Transverse colon (tissue), 4 donors: Measurements from ENCODE around the gene EDAR. TPM values are rescaled to one million over a fixed set of nuclear protein-coding genes. Genes with fewer than 3 reads are reported as not detected.

Experiments used
- DNase-seq: peaks from one replicate; pipeline ENCODE4 v3.0.0-alpha.2; 2019
- H3K27ac ChIP-seq, 4 donors: fragments of 200-600 bp; sonication (generic); 2 replicates each; pipeline ENCODE4 v1.5.1; 2016 to 2018; ENCODE audit warnings: inconsistent platforms in 4 of 4
- H3K27me3 ChIP-seq: fragments of 200-600 bp; sonication (generic); 2 replicates; pipeline ENCODE4 v1.5.1; 2017; ENCODE audit warnings: inconsistent platforms
- H3K36me3 ChIP-seq, 4 donors: fragments of 200-600 bp; sonication (generic); 2 replicates each; pipeline ENCODE4 v1.5.1; 2017 to 2019; ENCODE audit warnings: inconsistent platforms in 4 of 4
- H3K4me1 ChIP-seq, 4 donors: fragments of 200-600 bp; sonication (generic); 2 replicates each; pipeline ENCODE4 v1.5.1; 2017 to 2020; ENCODE audit warnings: inconsistent platforms in 4 of 4
- H3K4me3 ChIP-seq, 4 donors: fragments of 200-600 bp; sonication (generic); 1 replicate in 1 of 4; 2 replicates in 3 of 4; pipeline versions ENCODE4 v1.5.1 to v1.6.1; 2017 to 2019; ENCODE audit warnings: inconsistent platforms in 4 of 4
- H3K9me3 ChIP-seq, 2 donors: fragments of 200-600 bp; sonication (generic); 2 replicates each; pipeline ENCODE4 v1.5.1; 2017 to 2019; ENCODE audit warnings: inconsistent platforms in 2 of 2
- EP300 ChIP-seq: sonication (generic); formaldehyde crosslinking; IDR thresholded peaks from one replicate; pipeline ENCODE4 v1.6.1; 2017; ENCODE audit warnings: antibody characterized with exemption, low read depth
- POLR2A ChIP-seq: fragments of 450-650 bp; IDR thresholded peaks from one replicate; pipeline ENCODE4 v1.6.1; 2016; ENCODE audit warnings: antibody characterized with exemption, mild to moderate bottlenecking, moderate library complexity
- POLR2AphosphoS5 ChIP-seq, 3 donors: sonication (generic); formaldehyde crosslinking; IDR thresholded peaks; one replicate each; pipeline ENCODE4 v1.6.1; 2016; ENCODE audit warnings: antibody characterized with exemption in 3 of 3
- WGBS, 2 donors: methylation state at CpG; one replicate each; pipeline ENCODE4 v1.1.5; 2018; ENCODE audit warnings: low coverage in 1 of 2; 5-methylcytosine and 5-hydroxymethylcytosine counted together
- in situ Hi-C, 4 donors: fragments of 200-750 bp; cut with MboI; loops; one replicate each; pipeline versions ENCODE4 v1.15.0 to v1.15.1; 2017; ENCODE audit warnings: low sequenced_read_pairs in 3 of 4, low pct_ligation_motif_present in 1 of 4, low pct_unique_long_range_greater_than_20kb in 1 of 4
- intact Hi-C: fragments of 100-400 bp; cut with DNase I; formaldehyde crosslinking; loops from one replicate; pipeline ENCODE4 v1.15.1; 2023; ENCODE audit warnings: low total_unique reads
- total RNA-seq, 4 donors: library from RNA; depleted of rRNA; stranded (reverse); fragments of >200 nt; gene quantifications; one replicate each; pipeline ENCODE4 v1.1.0, GENCODE V29; 2016
- TF ChIP-seq, protein P1 (sequence below), 5 experiments: fragments of 200-600 bp in 3 of 5; fragments of 450-650 bp in 2 of 5; sonication (generic) in 3 of 5; IDR thresholded peaks; 1 replicate in 2 of 5; 2 replicates in 3 of 5; pipeline ENCODE4 v1.5.1; 2016 to 2017; ENCODE audit warnings: antibody characterized with exemption in 5 of 5, inconsistent platforms in 3 of 5, mild to moderate bottlenecking in 2 of 5, moderate library complexity in 1 of 5

EDAR gene
- total RNA-seq, 4 donors from 2014 or later = 0.14 to 0.64 TPM; not detected in 2

DNA sequence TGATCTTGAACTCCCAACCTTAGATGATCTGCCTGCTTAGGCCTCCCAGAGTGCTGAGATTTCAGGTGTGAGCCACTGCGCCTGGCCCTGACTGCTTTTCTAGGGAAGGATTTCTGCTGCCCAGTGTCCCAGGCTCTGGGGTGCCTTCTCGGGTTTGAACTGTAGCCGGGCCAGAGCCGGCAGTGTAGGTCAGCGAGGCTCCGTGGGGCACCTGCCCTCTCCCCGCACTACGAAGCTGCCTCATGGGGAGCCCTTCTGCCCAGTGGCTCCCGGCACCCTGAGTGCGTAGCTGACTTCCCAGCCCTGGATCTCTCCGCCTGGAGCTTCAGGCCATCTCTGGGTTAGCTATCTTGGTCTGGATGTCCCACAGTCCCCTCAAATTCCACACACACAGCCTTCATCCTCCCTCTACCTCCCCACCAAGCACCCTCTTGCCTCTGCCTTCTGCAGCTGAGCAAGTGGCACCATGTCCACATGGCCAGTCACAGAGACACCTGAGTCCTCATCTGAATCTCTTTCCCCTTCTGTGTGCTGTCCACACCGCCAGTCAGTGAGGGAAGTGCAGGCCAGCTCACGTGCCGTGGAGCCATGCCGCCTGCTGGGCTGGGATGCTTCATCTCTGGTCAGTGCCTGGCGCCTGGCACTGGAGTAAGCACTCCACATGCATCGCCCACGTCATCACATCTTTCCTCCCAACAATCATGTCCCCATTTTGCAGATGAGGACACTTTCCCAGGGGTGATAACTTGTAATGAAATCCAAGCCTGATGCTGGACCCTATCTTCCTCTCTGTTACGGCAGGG lies 69.2 kb downstream of the EDAR start:
- H3K4me3 ChIP-seq = no peak overlapping the region
- WGBS, 2 donors = 85 to 100% methylated on average over 1 to 13 of the region's 19 CpGs
- H3K27ac ChIP-seq = no peak overlapping the region
- H3K4me1 ChIP-seq = peaks cover 9 to 24% (median 14%) of the 10 kb centered on the region in 4 donors
- H3K9me3 ChIP-seq = no peaks in the 10 kb centered on the region
- in situ Hi-C loops = no loop called here
- intact Hi-C loops = no loop called here
- TF ChIP-seq POLR2AphosphoS5 (IDR thresholded peaks at IDR 0.05) (no peak), POLR2A (no peak), EP300 (no peak)
- TF ChIP-seq, protein P1, sequence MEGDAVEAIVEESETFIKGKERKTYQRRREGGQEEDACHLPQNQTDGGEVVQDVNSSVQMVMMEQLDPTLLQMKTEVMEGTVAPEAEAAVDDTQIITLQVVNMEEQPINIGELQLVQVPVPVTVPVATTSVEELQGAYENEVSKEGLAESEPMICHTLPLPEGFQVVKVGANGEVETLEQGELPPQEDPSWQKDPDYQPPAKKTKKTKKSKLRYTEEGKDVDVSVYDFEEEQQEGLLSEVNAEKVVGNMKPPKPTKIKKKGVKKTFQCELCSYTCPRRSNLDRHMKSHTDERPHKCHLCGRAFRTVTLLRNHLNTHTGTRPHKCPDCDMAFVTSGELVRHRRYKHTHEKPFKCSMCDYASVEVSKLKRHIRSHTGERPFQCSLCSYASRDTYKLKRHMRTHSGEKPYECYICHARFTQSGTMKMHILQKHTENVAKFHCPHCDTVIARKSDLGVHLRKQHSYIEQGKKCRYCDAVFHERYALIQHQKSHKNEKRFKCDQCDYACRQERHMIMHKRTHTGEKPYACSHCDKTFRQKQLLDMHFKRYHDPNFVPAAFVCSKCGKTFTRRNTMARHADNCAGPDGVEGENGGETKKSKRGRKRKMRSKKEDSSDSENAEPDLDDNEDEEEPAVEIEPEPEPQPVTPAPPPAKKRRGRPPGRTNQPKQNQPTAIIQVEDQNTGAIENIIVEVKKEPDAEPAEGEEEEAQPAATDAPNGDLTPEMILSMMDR (IDR thresholded peaks at IDR 0.05) = no peak
- no peaks in the 10 kb centered on the region for H3K36me3 ChIP-seq
- peak; percentile 1 for DNase-seq
- H3K27me3 ChIP-seq = no peaks in the 10 kb centered on the region

- H3K36me3 ChIP-seq = no peaks in the 10 kb centered on the region
- no peak for DNase-seq
- H3K9me3 ChIP-seq = no peaks in the 10 kb centered on the region
- H3K4me3 ChIP-seq = no peak overlapping the region
- in situ Hi-C loops = no loop called here
- peaks cover 9 to 16% (median 13%) of the 10 kb centered on the region in 4 donors for H3K4me1 ChIP-seq
- no peak overlapping the region for H3K27ac ChIP-seq
- intact Hi-C loops = no loop called here
- no peak for TF ChIP-seq EP300
- no peak for TF ChIP-seq POLR2AphosphoS5 (IDR thresholded peaks at IDR 0.05)
- TF ChIP-seq, protein P1 (IDR thresholded peaks at IDR 0.05) = no peak
- no peak for TF ChIP-seq POLR2A
- no peaks in the 10 kb centered on the region for H3K27me3 ChIP-seq
- 85 to 96% methylated on average over 10 to 14 of the region's 14 CpGs for WGBS, 2 donors
Measured at GRCh38 chr2:108918941-108919341, 70.1 kb downstream of the EDAR start.

DNA sequence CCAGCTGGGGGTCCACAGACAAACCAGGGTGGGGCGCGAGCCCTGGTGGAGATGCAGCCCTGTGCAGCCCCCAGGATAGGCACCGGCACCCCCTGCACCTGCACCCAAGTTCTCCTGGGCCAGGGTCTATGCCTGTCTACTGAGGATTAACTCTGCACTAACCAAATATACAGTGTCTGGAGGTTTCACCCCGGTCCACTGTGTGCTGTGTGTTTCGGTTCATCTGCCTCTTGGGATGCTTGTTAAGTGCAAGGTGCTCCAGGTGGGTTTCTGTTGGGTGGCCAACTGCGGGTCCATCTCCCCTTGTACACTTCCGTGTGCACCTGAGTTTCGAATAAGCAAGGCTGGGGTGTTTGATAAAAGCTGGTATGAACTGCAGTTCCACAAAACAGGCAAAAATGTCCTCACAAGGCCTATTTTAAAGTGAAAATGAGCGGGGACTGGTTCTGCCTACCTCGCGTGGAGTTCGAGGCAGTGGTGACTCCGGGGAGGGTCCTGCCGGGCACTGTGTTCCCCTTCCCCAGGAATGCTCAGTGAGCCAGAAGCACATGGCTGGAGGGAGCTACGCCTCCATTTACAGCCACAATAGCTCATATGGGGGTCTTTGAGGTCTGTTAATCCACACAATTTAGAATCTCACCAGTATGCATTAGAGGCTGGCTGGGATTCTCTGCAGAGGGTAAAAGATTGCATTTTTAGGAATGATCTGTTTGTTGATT lies 70.7 kb downstream of the EDAR start:
- in situ Hi-C loops = no loop called here
- no peak for DNase-seq
- H3K36me3 ChIP-seq = no peaks in the 10 kb centered on the region
- 91 to 100% methylated on average over 2 to 15 of the region's 15 CpGs for WGBS, 2 donors
- H3K4me3 ChIP-seq = no peak overlapping the region
- intact Hi-C loops = no loop called here
- H3K27ac ChIP-seq = no peak overlapping the region
- peaks cover 5 to 12% (median 10%) of the 10 kb centered on the region in 4 donors for H3K4me1 ChIP-seq
- H3K9me3 ChIP-seq = no peaks in the 10 kb centered on the region
- no peak for TF ChIP-seq POLR2A
- no peak for TF ChIP-seq EP300
- no peak for TF ChIP-seq POLR2AphosphoS5 (IDR thresholded peaks at IDR 0.05)
- TF ChIP-seq, protein P1 (IDR thresholded peaks at IDR 0.05) = no peak
- no peaks in the 10 kb centered on the region for H3K27me3 ChIP-seq

DNA sequence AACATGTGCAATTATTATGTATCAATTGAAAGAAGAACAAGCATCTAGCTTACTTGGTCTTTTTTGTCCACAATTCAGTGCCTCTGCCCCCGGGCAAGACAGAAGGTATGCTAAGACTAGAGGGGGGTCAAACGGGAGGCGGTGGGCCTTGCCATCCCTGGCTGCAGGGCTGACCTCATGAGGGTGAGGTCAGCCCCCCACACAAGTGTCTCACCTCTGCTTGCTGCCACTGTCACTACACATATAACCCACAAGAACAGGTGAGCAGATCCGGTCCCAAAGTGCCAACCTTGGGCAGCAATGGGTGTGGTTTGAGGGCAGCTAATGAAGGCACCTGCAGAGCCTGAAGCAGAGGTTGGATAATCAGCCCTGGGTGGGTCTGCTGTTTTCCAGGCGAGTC lies 71.5 kb downstream of the EDAR start:
- Histone ChIP-seq H3K9me3 (no peaks in the 10 kb centered on the region), H3K36me3 (no peaks in the 10 kb centered on the region), H3K27ac (no peak overlapping the region), H3K4me1 (peaks cover 5 to 12% (median 9%) of the 10 kb centered on the region in 4 donors), H3K4me3 (no peak overlapping the region), H3K27me3 (no peaks in the 10 kb centered on the region)
- no peak for TF ChIP-seq EP300
- TF ChIP-seq POLR2AphosphoS5 (IDR thresholded peaks at IDR 0.05) = no peak
- TF ChIP-seq, protein P1 (IDR thresholded peaks at IDR 0.05) = no peak
- TF ChIP-seq POLR2A = no peak
- WGBS, 2 donors = 42 to 80% methylated on average over 1 to 5 of the region's 5 CpGs
- no peak for DNase-seq
- intact Hi-C loops = no loop called here
- in situ Hi-C loops = no loop called here
